GM23338 (cell line): Measurements from ENCODE around the gene BICRAL. TPM values are rescaled to one million over a fixed set of nuclear protein-coding genes. Genes with fewer than 3 reads are reported as not detected.

Experiments used
- ATAC-seq: fragments of 200-7000 bp; cut with Tn5 transposase; 3 replicates; pipeline ENCODE4 v1.9.1; 2020
- DNase-seq: peaks from one replicate; pipeline ENCODE4 v3.0.0-alpha.2; 2015; ENCODE audit warnings: low spot score
- H2AFZ ChIP-seq: fragments of 200-600 bp; sonication (generic); 2 replicates; pipeline ENCODE4 v1.8.0; 2016; ENCODE audit warnings: antibody characterized with exemption, mild to moderate bottlenecking, moderate library complexity
- H3F3A ChIP-seq: fragments of 200-600 bp; sonication (generic); replicated peaks from 2 replicates; pipeline ENCODE4 v1.8.0; 2017; ENCODE audit warnings: antibody characterized with exemption, mixed run types, low read depth
- H3K27ac ChIP-seq: fragments of 200-600 bp; sonication (generic); 2 replicates; pipeline ENCODE4 v1.6.1; 2016; ENCODE audit warnings: low read depth
- H3K27me3 ChIP-seq: fragments of 200-600 bp; sonication (generic); 2 replicates; pipeline ENCODE4 v1.8.0; 2016; ENCODE audit warnings: mild to moderate bottlenecking, mixed run types, moderate library complexity; ENCODE audit not compliant: insufficient read depth
- H3K36me3 ChIP-seq: fragments of 200-600 bp; sonication (generic); 2 replicates; pipeline ENCODE4 v1.8.0; 2016; ENCODE audit warnings: mild to moderate bottlenecking; ENCODE audit not compliant: insufficient read depth
- H3K4me1 ChIP-seq: fragments of 200-600 bp; sonication (generic); 2 replicates; pipeline ENCODE4 v1.8.0; 2016; ENCODE audit warnings: mild to moderate bottlenecking, moderate library complexity; ENCODE audit not compliant: insufficient read depth
- H3K4me2 ChIP-seq: fragments of 200-600 bp; sonication (generic); 2 replicates; pipeline ENCODE4 v1.7.1; 2017; ENCODE audit warnings: mixed run types
- H3K4me3 ChIP-seq: fragments of 200-600 bp; sonication (generic); 2 replicates; pipeline ENCODE4 v1.6.1; 2016; ENCODE audit warnings: mixed run types
- H3K79me2 ChIP-seq: fragments of 200-600 bp; sonication (generic); replicated peaks from 2 replicates; pipeline ENCODE4 v1.8.0; 2017; ENCODE audit warnings: mild to moderate bottlenecking; ENCODE audit not compliant: insufficient read depth
- H3K9me2 ChIP-seq: fragments of 200-600 bp; sonication (generic); 2 replicates; pipeline ENCODE4 v1.8.0; 2017; ENCODE audit not compliant: insufficient read depth
- H4K20me1 ChIP-seq: fragments of 200-600 bp; sonication (generic); replicated peaks from 2 replicates; pipeline ENCODE4 v1.8.0; 2017; ENCODE audit warnings: mild to moderate bottlenecking; ENCODE audit not compliant: insufficient read depth
- H3K27ac Mint-ChIP-seq: 2 replicates; pipeline ENCODE4 v1.8.0; 2020; ENCODE audit warnings: inconsistent platforms, mild to moderate bottlenecking, moderate library complexity, mixed read lengths
- H3K27me3 Mint-ChIP-seq: 3 replicates; pipeline ENCODE4 v1.8.0; 2022; ENCODE audit warnings: low read depth, mild to moderate bottlenecking, moderate library complexity, mixed read lengths, inconsistent platforms; ENCODE audit not compliant: insufficient read depth, poor library complexity
- H3K36me3 Mint-ChIP-seq: 3 replicates; pipeline ENCODE4 v1.8.0; 2021; ENCODE audit warnings: low read depth, mild to moderate bottlenecking, inconsistent platforms, moderate library complexity, mixed read lengths
- H3K4me1 Mint-ChIP-seq: 3 replicates; pipeline ENCODE4 v1.8.0; 2020; ENCODE audit warnings: mild to moderate bottlenecking, inconsistent platforms, mixed read lengths
- H3K4me3 Mint-ChIP-seq: 3 replicates; pipeline ENCODE4 v1.8.0; 2021; ENCODE audit warnings: moderate library complexity, mild to moderate bottlenecking, inconsistent platforms, mixed read lengths
- H3K9me3 Mint-ChIP-seq: 3 replicates; pipeline ENCODE4 v1.8.0; 2020; ENCODE audit warnings: moderate library complexity, mild to moderate bottlenecking, inconsistent platforms, mixed read lengths
- CREB1 ChIP-seq: fragments of 250-450 bp; sonication (Bioruptor Pico); IDR thresholded peaks from 2 replicates; pipeline ENCODE4 v1.5.0; 2020; ENCODE audit warnings: low read depth, mild to moderate bottlenecking, moderate library complexity
- EZH2 ChIP-seq: fragments of 200-600 bp; sonication (generic); IDR thresholded peaks from one replicate; pipeline ENCODE4 v1.8.0; 2017; ENCODE audit warnings: antibody characterized with exemption, mild to moderate bottlenecking, low read depth; ENCODE audit not compliant: unreplicated experiment
- JUNB ChIP-seq: IDR thresholded peaks from one replicate; pipeline ENCODE4 v1.6.1; 2016; ENCODE audit warnings: antibody characterized with exemption; ENCODE audit not compliant: unreplicated experiment
- POLR2AphosphoS5 ChIP-seq: IDR thresholded peaks from 2 replicates; pipeline ENCODE4 v1.6.1; 2016; ENCODE audit warnings: antibody characterized with exemption, low read depth
- STAT1 ChIP-seq: IDR thresholded peaks from one replicate; pipeline ENCODE4 v1.6.1; 2016; ENCODE audit warnings: antibody characterized with exemption; ENCODE audit not compliant: unreplicated experiment
- ZNF114 ChIP-seq: fragments of 250-450 bp; sonication (Bioruptor Pico); IDR thresholded peaks from 2 replicates; pipeline ENCODE4 v1.5.0; 2020; ENCODE audit warnings: mild to moderate bottlenecking, moderate library complexity
- polyA plus RNA-seq: library from polyadenylated mRNA; unstranded; fragments of >200 nt; fragmentation: Nextera tagmentation; extraction: Ambion mirVana; gene quantifications from 2 replicates; pipeline ENCODE4 v1.2.1, GENCODE V29; 2016
- total RNA-seq: library from RNA; depleted of rRNA; stranded (reverse); fragments of >200 nt; shearing (Covaris generic); gene quantifications from 2 replicates; pipeline ENCODE4 v1.2.3, GENCODE V29; 2014
- TF ChIP-seq, protein P1 (sequence below), 2 experiments: fragments of 200-600 bp in 1 of 2; sonication (generic) in 1 of 2; conservative IDR thresholded peaks; 2 replicates each; pipeline versions ENCODE4 v1.5.1 to v1.6.1; 2016 to 2017; ENCODE audit warnings: antibody characterized with exemption in 2 of 2, low read depth in 2 of 2, mild to moderate bottlenecking in 2 of 2, moderate library complexity in 1 of 2
- TF ChIP-seq, protein P2 (sequence below): IDR thresholded peaks from one replicate; pipeline ENCODE4 v1.6.1; 2018; ENCODE audit warnings: antibody characterized with exemption; ENCODE audit not compliant: unreplicated experiment
- TF ChIP-seq, protein P3 (sequence below): IDR thresholded peaks from 2 replicates; pipeline ENCODE4 v1.6.1; 2016; ENCODE audit warnings: antibody characterized with exemption

Gene BICRAL
- total and polyA plus RNA-seq, 2 experiments from 2014 or later, result 3.4 to 11.7 TPM

DNA sequence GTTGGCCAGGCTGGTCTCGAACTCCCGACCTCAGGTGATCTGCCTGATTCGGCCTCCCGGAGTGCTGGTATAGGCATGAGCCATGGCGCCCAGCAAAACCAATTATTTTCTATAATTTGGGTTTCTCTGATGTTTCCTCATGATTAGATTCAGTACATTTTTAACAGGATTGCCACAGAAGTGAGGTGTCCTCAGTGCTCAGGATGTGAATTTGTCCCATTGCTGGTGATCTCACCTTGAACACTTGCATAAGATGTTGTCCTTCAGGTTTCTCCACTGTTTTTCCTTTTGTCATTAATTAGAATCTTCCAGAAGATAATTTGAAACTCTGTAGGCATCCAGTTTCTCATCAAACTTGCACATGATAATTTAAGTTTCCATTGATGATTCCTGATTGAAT, 52.2 kb downstream of the BICRAL start:
- H3K4me3 ChIP-seq, result no peak overlapping the region
- H4K20me1 ChIP-seq, result peaks cover 4% of the 10 kb centered on the region
- H3K4me1 ChIP-seq, result no peaks in the 10 kb centered on the region
- TF ChIP-seq EZH2 (no peak), CREB1 (CRISPR knock-in tag) (no peak), JUNB (no peak), POLR2AphosphoS5 (no peak), STAT1 (no peak), ZNF114 (CRISPR knock-in tag) (no peak)
- TF ChIP-seq, protein P1, sequence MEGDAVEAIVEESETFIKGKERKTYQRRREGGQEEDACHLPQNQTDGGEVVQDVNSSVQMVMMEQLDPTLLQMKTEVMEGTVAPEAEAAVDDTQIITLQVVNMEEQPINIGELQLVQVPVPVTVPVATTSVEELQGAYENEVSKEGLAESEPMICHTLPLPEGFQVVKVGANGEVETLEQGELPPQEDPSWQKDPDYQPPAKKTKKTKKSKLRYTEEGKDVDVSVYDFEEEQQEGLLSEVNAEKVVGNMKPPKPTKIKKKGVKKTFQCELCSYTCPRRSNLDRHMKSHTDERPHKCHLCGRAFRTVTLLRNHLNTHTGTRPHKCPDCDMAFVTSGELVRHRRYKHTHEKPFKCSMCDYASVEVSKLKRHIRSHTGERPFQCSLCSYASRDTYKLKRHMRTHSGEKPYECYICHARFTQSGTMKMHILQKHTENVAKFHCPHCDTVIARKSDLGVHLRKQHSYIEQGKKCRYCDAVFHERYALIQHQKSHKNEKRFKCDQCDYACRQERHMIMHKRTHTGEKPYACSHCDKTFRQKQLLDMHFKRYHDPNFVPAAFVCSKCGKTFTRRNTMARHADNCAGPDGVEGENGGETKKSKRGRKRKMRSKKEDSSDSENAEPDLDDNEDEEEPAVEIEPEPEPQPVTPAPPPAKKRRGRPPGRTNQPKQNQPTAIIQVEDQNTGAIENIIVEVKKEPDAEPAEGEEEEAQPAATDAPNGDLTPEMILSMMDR (conservative IDR thresholded peaks at IDR 0.05; ENCODE audit: low read depth in 2 of 2), result no peak
- TF ChIP-seq, protein P2, sequence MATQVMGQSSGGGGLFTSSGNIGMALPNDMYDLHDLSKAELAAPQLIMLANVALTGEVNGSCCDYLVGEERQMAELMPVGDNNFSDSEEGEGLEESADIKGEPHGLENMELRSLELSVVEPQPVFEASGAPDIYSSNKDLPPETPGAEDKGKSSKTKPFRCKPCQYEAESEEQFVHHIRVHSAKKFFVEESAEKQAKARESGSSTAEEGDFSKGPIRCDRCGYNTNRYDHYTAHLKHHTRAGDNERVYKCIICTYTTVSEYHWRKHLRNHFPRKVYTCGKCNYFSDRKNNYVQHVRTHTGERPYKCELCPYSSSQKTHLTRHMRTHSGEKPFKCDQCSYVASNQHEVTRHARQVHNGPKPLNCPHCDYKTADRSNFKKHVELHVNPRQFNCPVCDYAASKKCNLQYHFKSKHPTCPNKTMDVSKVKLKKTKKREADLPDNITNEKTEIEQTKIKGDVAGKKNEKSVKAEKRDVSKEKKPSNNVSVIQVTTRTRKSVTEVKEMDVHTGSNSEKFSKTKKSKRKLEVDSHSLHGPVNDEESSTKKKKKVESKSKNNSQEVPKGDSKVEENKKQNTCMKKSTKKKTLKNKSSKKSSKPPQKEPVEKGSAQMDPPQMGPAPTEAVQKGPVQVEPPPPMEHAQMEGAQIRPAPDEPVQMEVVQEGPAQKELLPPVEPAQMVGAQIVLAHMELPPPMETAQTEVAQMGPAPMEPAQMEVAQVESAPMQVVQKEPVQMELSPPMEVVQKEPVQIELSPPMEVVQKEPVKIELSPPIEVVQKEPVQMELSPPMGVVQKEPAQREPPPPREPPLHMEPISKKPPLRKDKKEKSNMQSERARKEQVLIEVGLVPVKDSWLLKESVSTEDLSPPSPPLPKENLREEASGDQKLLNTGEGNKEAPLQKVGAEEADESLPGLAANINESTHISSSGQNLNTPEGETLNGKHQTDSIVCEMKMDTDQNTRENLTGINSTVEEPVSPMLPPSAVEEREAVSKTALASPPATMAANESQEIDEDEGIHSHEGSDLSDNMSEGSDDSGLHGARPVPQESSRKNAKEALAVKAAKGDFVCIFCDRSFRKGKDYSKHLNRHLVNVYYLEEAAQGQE, result no peak
- TF ChIP-seq, protein P3, sequence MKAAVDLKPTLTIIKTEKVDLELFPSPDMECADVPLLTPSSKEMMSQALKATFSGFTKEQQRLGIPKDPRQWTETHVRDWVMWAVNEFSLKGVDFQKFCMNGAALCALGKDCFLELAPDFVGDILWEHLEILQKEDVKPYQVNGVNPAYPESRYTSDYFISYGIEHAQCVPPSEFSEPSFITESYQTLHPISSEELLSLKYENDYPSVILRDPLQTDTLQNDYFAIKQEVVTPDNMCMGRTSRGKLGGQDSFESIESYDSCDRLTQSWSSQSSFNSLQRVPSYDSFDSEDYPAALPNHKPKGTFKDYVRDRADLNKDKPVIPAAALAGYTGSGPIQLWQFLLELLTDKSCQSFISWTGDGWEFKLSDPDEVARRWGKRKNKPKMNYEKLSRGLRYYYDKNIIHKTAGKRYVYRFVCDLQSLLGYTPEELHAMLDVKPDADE, result no peak
- Mint-ChIP-seq H3K27me3 (no peaks in the 10 kb centered on the region), H3K9me3 (no peaks in the 10 kb centered on the region), H3K27ac (no peak overlapping the region), H3K36me3 (peaks cover 18% of the 10 kb centered on the region), H3K4me1 (no peaks in the 10 kb centered on the region), H3K4me3 (no peak overlapping the region)
- no peaks in the 10 kb centered on the region for H3K27me3 ChIP-seq
- H2AFZ ChIP-seq, result no peak overlapping the region
- H3F3A ChIP-seq, result no peaks in the 10 kb centered on the region
- H3K4me2 ChIP-seq, result no peak overlapping the region
- ATAC-seq (no peak), DNase-seq (no peak)
- no peaks in the 10 kb centered on the region for H3K79me2 ChIP-seq
- H3K9me2 ChIP-seq, result no peaks in the 10 kb centered on the region
- no peaks in the 10 kb centered on the region; the same call in 1 of the 2 replicates for H3K36me3 ChIP-seq
- no peak overlapping the region for H3K27ac ChIP-seq
